Fibroblast of lung (primary cell): ENCODE measurements around the gene CADPS.

Experiments used
- EZH2 ChIP-seq: IDR thresholded peaks from 2 replicates; pipeline ENCODE4 v1.5.1; 2012; ENCODE audit warnings: low read length, control low read depth, mild to moderate bottlenecking; ENCODE audit errors: missing control alignments
- TF ChIP-seq, protein P1 (sequence below), 2 donors: IDR thresholded peaks in 1 of 2; conservative IDR thresholded peaks in 1 of 2; 1 replicate in 1 of 2; 2 replicates in 1 of 2; pipeline ENCODE4 v1.5.1; 2011 to 2012; ENCODE audit warnings: low read length in 2 of 2, control low read depth in 1 of 2, inconsistent platforms in 1 of 2, low read depth in 1 of 2, mild to moderate bottlenecking in 1 of 2

DNA sequence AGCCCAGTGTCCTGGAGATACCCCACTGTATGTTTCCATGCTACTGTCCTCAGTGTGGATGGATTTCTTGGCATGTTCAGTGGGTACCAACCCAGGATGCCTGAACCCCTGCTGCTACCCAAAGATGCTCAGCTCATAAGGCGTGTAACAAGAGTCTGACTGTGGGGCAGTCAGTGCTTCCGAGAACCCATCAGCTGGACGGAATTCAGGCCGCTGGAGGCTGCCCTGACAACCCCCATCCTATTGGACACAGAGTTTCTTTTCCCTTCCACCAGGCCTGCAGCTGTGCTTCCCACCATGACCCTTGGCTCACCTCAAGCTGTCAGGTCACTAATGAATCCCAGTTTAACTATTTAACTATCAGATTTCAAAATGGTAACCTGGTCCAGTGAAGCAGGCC lies 277.7 kb downstream of the CADPS start:
- TF ChIP-seq, protein P1, sequence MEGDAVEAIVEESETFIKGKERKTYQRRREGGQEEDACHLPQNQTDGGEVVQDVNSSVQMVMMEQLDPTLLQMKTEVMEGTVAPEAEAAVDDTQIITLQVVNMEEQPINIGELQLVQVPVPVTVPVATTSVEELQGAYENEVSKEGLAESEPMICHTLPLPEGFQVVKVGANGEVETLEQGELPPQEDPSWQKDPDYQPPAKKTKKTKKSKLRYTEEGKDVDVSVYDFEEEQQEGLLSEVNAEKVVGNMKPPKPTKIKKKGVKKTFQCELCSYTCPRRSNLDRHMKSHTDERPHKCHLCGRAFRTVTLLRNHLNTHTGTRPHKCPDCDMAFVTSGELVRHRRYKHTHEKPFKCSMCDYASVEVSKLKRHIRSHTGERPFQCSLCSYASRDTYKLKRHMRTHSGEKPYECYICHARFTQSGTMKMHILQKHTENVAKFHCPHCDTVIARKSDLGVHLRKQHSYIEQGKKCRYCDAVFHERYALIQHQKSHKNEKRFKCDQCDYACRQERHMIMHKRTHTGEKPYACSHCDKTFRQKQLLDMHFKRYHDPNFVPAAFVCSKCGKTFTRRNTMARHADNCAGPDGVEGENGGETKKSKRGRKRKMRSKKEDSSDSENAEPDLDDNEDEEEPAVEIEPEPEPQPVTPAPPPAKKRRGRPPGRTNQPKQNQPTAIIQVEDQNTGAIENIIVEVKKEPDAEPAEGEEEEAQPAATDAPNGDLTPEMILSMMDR (conservative IDR thresholded peaks at IDR 0.05 in 1 of 2, IDR thresholded peaks at IDR 0.05 in 1 of 2; ENCODE audit: low read depth in 1 of 2, low read length in 2 of 2) = no peak
- TF ChIP-seq EZH2 = no peak
